GM21447 (cell line): ENCODE results near the gene RNF220.
"Not testable (repeated sequence)": the region's sequence is repeated elsewhere in the genome, so short reads cannot be mapped to it uniquely, and the experiment has no call there.

Experiments used
- ATAC-seq: cut with Tn5 transposase; IDR thresholded peaks from one replicate; pipeline ENCODE4 v1.9.1; 2021; ENCODE audit not compliant: unreplicated experiment

Gene RNF220

GRCh38 chr1:44648529-44649250, 243.6 kb downstream of the RNF220 start:
- ATAC-seq, result no peak

- no peak for ATAC-seq
These were observed 244.7 kb downstream of the RNF220 start for GRCh38 chr1:44649788-44650158.

- no peak for ATAC-seq
These were observed 245.2 kb downstream of the RNF220 start for GRCh38 chr1:44650159-44650831.

GRCh38 chr1:44651069-44651468, 246.0 kb downstream of the RNF220 start:
- no peak for ATAC-seq

- ATAC-seq, result no peak
These were observed 247.5 kb downstream of the RNF220 start for GRCh38 chr1:44652445-44653106.

GRCh38 chr1:44653107-44653964, 248.3 kb downstream of the RNF220 start:
- no peak for ATAC-seq

GRCh38 chr1:44654621-44655187, 249.6 kb downstream of the RNF220 start:
- no peak for ATAC-seq

- ATAC-seq, result no peak
These were observed 250.6 kb downstream of the RNF220 start for GRCh38 chr1:44655609-44656008.

- no peak for ATAC-seq
These were observed 254.5 kb downstream of the RNF220 start for GRCh38 chr1:44659566-44659965.

- ATAC-seq, result no peak
These were observed 255.1 kb downstream of the RNF220 start for GRCh38 chr1:44660176-44660575.

GRCh38 chr1:44661781-44662682, 257.0 kb downstream of the RNF220 start:
- no peak for ATAC-seq

- no peak for ATAC-seq
These were observed 257.6 kb downstream of the RNF220 start for GRCh38 chr1:44662683-44663030.

GRCh38 chr1:44663417-44663816, 258.4 kb downstream of the RNF220 start:
- ATAC-seq, result no peak

- ATAC-seq, result no peak
These were observed 259.8 kb downstream of the RNF220 start for GRCh38 chr1:44664730-44665370.

- not testable (repeated sequence) for ATAC-seq
These were observed 261.7 kb downstream of the RNF220 start for GRCh38 chr1:44666719-44667118.

- ATAC-seq, result no peak
These were observed 265.9 kb downstream of the RNF220 start for GRCh38 chr1:44670751-44671640.

- no peak for ATAC-seq
These were observed 267.4 kb downstream of the RNF220 start for GRCh38 chr1:44672254-44672955.
